8988T (cell line): ENCODE results near the gene STMP1.

Source experiments
- DNase-seq: peaks from one replicate; pipeline ENCODE4 v3.0.0; 2011

STMP1 gene

DNA sequence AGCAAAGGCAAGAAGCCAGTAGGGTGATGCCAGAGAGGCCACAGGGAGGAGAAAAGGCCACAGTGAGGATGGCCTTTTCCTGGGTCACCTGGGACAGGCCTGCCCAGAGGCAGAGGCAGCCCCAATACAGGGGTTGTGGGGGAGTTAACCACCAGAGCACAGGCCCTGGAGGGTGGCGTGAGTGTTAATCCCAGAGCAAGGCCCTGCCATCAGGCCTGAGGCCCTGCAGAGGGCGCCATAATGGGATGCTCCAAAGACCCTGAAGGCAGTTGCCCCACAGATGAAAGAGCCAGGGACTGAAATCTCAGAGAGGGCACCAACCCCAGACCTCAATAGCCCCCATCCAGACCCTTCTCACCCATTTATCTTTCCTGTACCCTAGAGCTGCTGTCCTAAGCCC lies 41.8 kb downstream of the STMP1 start:
- no peak for DNase-seq

DNA sequence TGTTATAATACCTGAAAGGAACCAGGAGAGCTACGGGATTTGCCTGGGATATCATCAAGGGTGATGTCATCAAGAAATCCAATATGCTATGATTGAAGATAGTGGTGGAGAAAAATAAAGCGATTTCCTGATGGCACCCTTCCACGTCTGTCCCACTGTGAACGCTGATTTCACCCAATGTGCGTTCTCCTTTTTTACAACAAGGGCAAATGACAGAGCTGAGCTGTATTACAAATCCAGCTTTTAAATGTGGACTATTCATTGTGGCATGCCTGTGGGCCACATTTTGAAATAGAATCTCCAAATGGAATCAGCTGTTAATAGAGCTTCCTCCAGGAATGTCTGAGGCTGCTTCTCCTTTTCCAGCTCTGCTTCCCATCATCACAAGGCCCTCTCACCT lies 42.4 kb downstream of the STMP1 start:
- DNase-seq: no peak

DNA sequence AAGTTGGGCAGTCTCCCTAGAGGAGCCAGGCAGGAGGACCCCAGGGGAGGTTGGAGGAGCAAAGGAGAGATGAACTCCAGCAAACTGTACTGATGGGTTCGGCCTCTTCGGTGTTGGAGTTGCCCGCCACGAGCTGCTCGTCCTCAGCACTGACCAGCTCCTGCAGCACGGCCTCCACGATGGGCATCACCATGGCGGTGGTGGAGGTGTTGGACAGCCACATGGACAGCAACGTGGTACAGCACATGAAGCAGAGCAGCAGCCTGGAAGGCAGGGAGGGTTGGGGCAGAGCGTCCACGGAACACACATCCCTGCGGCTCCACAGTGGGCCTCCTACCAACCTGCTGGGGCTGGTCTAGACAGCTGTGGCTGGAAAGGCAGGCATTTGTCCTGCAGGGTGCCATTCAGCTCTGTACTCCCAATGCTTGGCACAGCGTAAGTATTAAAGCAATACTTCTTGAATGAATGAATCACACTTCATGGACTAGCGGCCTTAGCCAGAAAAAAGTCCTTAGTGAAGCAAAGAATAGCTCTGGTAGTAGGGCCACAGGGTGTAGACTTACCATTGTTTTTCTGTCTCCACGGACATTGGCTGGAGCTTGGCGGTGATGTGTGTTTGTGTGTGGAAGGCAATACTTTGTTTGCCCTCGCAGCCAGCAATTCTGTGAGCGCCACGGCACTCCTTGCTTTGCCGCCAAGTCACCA lies 43.9 kb downstream of the STMP1 start:
- no peak for DNase-seq

DNA sequence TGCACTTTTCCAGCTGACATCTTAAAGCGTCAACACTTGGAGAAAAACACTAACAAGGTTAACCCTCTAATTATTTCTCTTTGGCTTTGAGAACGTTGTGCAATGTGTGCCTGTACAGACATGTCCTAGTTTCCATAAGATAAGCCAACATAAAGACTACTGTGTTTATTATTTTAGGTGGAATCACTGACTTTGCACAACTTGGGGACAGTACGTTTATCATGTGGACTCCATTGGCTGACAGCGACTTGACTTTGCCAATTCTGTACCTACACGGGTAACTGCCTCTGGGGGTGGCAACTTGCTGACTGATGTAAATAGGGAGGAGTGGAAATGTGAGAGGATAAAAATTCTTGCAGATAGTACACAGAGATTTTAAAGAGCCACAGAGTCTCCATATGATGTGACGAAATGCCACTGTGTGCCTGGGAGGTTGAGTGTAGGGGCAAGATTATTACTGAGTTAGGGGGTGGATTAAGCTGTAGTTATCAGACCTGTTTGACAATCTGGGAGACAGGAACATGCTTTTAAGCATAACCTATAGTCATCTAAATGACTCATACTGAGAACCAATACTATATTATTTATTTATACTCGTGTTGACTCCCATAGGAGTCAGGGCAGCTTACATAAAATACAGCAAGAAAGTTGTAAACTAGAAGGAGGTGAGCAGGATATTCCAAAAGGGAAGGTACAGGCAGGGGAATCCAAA lies 44.7 kb downstream of the STMP1 start:
- DNase-seq: no peak

DNA sequence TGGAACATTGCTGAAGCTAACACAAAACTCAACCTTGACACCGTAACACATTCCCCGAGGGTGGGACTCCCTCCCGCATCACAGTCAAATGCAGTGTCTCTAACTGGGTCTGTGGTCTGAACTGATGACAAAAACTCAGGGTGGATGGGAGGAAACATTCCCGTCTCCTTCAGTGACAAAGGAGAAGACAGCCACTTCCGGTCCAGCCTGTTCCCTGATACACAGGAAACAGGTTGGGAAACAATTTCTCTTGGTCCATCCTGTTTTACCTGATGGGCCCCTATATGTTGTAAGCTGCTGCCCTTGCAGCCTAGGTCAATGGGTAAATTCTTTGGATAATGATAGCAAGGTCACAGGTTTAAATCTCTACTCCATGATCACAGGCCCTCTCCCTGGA lies 45.3 kb downstream of the STMP1 start:
- DNase-seq: no peak

DNA sequence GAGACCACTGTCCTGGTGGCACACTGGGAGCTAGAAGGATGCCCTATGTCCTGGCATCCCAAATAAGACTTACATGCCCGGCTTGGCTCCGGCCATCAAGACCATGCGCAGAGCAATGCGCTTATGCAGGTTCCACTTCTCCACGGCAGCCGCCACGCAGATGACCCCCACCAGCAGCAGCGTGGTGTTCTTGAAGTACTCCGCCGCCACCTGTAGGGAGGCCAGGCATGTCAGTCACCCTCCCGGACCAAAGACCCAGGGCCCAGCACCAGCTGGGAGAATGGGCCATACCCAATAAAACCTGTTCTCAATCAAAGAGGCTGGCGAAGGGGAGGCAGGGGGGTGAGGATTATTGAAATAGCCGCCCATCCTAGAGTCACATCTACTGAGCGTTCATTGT lies 45.7 kb downstream of the STMP1 start:
- DNase-seq: no peak

DNA sequence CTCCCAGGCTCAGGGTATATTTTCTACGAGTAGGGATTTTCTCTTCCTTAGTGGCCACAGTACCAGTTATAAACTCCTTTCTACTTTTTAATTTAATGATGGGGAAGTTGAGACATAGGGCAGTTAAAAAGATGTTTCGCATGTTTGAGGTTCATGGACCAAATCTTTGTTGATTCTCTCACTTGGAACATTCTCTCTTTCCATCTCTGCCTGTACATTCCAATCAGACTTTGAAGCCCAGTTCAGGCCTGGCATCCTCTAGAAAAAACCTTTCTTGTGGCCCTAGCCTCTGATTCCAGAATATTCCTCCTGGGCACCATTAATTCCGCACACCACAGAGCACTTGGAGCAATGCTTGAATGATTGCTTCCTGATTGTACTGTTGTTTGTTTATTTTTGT lies 47.2 kb downstream of the STMP1 start:
- DNase-seq: no peak

DNA sequence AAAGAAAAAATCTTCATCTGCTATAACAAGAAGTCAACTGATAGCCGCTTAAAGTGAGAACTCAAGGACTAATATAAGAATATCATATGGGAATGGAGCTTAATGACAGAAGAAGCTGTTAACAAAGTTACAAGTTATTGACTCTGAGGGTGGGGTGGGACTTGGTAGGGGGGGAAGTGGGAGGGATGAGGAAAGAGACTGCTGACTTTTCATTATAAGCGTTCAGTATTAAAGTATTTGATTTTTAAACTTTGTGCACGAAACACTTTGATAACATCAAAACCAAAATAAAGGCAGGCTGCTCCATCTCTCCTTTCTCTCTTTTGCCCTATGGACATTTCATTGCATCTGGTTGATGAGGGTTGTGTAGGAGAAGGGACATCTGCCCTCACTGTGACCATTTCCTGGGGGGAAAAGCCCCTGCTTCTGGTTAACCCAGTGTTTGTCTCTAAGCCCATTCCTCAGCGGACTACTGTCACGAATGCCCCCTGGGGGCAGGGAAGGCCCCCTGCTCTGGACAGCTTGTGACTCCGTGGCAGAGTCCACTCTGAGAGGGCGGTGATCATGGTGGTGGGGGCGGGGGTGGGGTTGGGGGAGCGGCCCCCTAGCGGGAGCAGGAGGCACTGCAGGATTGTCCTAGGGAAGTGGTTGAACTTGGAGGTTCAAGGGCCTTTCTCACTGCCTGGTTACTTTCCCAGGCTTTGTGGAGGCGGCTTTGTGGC lies 48.3 kb downstream of the STMP1 start:
- peak; percentile 33 for DNase-seq

DNA sequence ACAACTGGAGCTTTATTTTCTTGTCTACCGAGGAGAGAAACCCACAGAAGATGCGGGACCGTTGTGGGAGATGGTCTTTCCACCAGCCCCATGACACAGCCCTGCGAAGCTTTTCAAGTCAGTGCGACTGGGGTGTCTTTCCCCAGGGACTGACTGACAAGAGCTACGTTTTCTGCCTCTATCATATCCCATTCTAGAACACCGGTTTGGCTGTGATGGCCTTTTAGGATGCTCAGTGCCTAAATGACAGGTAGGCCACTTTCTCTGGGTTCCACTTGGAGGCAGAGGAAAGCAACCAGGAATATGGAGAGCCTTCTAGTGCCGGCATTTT lies 48.8 kb downstream of the STMP1 start:
- no peak for DNase-seq

DNA sequence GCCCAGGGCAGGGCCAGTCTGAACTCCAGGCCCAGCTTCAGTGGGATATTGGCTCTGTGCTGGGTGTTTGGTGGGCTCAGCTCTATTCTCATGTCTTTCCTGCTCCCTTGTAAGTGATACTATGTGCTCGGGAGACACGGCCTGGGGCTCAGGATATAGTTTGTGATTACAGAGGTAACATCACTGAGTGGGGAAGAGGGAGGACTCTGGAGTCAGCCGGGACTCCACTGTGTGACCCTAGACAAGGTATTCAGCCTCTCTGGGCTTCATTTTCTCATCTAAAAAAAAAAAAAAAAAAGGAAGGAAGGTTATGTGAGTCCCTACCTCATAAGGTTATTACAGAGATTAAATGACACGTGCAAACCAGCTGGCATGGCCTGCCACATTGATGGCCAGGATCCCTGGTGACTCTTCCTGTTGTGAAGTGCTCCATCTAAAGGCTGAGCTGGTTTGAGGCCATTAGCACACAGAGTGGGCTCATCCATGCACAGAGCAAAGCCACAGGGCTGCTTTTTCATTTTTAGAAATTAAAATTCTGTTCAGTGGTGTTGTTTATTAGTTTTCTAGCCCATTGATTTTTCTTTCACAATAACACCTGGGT lies 50.0 kb downstream of the STMP1 start:
- no peak for DNase-seq

DNA sequence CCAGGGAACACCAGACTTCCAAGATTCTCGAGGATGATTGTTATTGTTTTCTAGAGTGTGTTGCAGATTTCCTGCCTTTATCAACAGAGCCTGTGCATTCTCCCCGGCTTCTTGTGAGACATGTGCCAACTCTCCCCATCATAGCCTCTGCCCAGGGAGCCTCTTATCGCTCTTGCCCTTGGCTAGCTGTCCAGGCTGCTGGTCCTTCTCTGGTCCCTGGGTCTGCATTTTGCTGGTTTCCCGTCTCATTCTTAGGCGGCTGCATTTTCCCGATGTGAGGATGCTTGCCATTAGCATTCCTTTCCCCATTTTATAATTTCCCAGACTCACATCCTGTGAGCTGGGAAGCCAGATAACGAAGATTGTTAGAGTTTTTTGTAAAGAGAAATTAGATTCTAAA lies 50.5 kb downstream of the STMP1 start:
- DNase-seq: no peak

DNA sequence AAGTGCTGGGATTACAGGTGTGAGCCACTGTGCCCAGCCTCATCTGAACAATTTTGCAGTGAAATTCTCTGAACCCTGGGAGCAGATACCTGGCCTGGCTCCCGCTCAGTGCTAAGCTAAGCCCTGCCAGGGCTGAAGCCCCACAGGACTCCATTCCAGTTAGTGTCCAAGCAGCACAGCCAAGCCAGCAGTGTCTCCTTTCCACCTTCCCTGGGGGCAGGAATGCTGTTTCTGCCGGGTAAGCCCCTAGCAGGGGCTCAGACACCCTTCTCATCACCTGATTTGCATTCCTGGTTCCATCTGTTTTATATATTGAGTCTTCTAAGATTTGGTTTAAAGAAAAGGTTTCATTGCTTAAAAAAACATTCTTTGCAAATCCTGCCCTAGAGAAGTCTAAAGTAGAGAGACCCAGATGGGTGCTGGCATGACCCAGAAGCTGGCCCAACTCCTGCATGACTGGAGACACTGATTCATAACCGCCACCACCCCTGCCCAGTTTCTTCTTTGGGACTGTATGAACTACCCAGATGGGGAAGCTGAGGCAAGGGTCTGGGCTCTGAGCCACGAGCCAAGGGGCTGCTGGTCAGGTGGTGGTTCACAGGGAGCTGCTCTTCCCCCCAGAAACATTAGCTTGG lies 51.6 kb downstream of the STMP1 start:
- no peak for DNase-seq

DNA sequence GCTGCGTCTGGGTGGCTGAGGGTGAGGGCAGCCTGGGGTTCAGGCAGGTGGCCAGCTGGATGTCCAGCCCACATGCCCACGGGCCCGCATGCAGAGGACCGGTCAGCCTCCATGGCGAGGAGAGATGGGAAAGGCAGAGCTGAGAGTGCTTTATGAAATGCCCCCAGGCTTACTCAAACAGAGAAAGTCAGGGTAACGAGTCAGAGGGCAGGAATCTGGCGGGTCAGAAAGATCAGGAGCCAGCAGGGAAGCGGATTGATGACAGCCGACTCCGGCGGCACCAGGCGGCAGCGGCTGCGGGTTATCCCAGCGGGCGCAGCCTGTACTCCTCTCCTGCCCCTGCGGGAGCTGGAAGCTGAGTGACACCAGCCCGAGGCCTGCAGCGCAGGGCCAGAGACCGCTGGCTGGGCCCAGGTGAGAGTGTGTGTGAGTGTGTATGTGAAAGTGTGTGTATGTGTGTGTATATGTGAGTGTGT lies 52.3 kb downstream of the STMP1 start:
- DNase-seq: peak; percentile 76

DNA sequence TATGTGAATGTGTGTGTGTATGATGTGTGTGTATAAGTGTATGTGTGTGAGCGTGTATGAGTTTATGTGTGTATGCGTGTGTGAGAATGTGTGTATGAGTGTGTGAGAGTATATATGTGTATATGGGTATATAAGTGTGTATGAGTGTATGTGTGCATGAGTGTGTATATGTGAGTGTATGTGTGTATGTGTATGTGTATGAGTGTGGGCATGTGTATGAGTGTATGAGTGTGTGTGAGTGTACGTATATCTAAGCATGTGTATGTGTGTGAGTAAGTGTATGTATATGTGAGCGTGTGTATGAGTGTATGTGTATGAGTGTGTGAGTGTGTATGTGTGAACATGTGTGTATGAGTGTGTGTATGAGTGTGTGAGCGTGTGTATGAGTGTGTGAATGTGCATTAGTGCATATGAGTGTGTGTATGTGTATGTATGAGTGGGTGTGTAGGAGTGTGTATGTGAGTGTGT lies 52.8 kb downstream of the STMP1 start:
- DNase-seq: no peak

DNA sequence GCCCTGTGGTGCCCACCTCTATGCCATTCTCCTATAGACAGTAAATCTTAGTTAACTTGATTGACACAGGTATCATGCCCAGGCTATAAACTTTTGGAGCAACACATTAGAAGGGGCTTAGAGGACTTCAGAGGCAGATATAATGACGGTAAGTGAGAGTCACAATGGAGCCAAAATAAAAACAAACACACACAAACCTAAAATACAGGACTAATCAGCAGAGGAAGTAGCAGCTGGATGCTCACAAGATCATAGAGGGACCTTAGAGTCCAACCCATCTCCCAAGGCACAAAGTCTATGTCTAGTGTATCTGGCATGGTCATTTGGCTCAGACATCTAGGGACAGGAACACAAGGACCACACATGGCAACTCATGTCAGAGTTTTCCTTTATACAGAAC lies 53.4 kb downstream of the STMP1 start:
- DNase-seq: no peak

DNA sequence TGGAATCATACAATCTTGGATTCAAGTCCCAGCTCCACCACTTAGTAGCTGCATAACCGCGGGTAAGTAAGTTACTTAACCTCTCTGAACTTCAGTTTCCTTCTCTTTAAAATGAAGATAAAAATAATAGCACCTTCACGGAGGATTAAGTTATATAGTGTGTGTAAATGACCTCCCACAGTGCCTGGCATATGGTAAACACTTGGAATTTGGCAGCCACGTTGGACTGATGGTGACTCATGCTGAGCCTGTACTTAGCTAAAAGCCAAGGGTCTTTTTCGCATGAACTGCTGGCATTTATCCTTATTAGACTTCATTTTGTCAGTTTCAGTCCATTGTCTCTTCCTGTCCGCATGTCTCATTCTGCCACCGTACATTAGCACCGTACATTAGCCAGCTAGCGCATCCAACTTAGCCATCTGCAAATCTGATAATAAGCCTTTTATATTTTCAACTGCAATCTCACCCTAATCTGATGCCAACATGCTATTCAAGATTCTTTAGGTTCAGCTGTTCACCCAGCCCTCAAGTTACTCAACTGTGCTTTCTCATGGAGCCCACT lies 54.4 kb downstream of the STMP1 start:
- no peak for DNase-seq

DNA sequence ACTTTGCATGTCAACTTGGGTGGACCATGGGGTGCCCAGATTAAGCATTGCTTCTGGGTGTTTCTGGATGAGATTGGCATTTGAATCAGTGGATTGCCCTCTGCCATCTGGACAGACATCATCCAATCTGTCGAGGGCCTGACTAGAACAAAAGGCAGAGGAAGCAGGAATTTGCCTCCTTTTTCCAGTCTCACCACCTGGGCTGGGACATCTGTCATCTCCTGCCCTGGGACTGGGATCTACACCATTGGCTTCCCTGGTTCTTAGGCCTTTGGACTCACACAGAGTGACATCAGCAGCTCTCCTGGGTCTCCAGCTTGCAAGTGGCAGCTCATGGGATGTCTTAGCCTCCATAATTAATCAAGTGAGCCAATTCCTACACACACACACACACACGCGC lies 55.4 kb downstream of the STMP1 start:
- no peak for DNase-seq

DNA sequence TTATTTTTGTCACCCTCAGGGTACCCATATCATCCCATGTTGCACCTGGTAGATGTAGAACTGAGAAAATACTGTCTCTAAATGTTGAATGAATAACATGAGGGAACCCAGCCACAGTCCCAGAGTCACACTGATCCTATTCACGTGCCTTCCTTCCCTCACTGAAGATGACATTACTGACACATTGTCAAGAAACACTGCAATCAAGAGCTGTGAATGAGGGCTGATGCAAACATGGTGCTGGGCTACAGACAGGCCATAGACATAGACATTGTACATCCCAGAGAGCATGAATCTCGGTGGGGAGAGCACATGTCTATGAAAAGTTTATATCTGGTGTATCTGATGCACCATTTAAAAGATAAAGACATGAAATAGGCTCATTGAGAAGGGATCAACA lies 55.9 kb downstream of the STMP1 start:
- no peak for DNase-seq

DNA sequence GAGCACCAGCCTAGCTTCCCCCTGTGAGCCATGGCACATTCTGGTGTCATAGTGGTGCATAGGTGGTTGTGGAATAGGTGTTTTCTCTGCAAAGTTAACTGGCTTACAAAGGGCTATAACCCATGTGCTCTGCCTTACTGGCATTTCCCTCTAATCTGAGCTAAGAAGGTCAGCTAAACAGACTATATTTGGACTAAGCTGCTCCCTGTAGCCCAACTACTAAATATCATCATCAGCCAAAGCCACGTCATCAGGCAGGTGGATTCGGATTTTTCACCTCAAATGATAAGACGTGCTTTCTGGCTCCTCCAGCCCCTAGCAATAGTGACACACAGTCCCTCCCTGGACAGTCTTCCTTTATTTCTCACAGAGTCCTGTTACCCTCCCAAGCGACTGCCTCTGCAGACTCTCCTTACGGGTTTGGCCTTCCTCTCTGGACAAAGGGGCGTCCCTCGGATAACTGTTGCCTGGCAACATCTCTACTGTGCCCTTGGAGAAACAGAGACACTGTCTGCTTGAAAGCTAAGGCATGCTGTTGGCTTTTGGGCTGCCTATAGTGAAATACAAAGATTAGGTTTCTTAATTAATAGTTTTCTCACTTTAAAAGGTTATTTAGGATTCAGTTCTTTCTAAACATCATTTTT lies 56.6 kb downstream of the STMP1 start:
- DNase-seq: no peak

DNA sequence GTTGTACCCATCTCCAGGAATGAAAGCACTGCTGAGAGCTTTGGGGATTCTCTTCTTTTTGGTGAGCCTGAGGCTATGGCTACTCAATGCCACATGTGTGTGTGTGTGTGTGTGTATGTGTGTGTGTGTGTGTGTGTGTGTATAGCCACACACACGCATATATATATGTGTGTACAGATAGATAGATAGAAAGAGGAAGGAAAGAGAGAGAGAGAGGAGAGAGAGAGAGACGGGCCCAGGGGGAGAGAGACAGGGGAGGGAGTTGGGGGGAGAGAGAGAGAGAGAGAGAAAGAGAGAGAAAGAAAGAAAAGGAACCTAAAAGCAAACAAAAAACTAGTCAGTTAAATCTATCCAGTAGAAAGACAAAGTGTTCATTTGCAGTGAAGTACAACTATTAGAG lies 57.4 kb downstream of the STMP1 start:
- DNase-seq: no peak

DNA sequence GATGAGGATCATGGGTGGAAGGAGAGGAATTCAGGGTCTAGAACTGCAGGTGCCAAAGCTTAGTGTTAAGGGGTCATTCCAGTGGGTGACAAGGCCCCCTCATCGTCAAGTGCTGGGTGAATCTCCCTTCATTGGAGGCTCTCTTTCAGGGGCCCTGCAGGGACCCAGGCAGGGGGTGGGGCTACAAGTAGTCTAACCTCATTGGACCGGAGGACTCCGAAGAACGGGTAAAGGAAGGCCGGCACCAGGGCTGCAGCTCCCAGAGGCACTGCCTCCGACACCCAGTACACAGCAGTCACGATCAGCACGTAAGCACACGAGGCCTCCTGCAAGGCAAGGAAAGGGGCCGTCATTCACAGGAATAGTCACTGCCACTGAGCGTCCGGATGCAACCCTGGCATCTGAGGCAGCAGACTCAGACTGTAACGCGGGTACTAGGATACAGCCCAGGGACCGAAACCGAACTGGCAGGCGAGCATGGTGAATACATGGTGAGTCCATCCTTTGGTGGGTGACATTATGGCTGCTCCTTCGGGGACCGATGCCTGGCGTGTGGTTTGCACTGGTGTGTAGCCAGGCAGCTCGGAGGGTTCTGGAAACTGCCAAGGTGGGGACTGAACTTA lies 59.0 kb downstream of the STMP1 start:
- no peak for DNase-seq

DNA sequence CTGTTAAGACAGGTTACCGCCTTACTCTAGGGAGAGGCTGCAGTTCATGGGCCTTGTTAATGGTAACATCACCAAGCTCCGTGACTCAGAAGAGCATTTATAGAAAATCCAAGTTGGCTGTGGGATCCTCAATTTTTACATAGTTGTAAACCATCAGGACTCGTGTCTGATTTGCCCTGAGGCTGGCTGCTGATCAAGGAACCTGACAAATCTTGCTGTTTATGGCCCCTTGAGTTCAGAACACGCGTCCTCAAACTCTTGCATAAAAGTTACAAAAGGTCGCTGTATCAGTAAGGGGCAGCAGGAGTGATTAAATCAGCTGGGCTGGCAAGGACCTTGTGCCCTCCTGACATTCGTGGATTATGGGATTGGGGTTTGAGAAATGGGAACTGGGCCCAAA lies 61.1 kb downstream of the STMP1 start:
- DNase-seq: no peak
